Measurements from ENCODE around the gene S100Z.
"Not testable (repeated sequence)": the region's sequence is repeated elsewhere in the genome, so short reads cannot be mapped to it uniquely, and the experiment has no call there.

GRCh38 chr5:76910344-76910933 is 60.6 kb downstream of the S100Z start:
- TF ChIP-seq BCL3 (IDR thresholded peaks at IDR 0.05): not testable (repeated sequence)
- TF ChIP-seq, protein P1, sequence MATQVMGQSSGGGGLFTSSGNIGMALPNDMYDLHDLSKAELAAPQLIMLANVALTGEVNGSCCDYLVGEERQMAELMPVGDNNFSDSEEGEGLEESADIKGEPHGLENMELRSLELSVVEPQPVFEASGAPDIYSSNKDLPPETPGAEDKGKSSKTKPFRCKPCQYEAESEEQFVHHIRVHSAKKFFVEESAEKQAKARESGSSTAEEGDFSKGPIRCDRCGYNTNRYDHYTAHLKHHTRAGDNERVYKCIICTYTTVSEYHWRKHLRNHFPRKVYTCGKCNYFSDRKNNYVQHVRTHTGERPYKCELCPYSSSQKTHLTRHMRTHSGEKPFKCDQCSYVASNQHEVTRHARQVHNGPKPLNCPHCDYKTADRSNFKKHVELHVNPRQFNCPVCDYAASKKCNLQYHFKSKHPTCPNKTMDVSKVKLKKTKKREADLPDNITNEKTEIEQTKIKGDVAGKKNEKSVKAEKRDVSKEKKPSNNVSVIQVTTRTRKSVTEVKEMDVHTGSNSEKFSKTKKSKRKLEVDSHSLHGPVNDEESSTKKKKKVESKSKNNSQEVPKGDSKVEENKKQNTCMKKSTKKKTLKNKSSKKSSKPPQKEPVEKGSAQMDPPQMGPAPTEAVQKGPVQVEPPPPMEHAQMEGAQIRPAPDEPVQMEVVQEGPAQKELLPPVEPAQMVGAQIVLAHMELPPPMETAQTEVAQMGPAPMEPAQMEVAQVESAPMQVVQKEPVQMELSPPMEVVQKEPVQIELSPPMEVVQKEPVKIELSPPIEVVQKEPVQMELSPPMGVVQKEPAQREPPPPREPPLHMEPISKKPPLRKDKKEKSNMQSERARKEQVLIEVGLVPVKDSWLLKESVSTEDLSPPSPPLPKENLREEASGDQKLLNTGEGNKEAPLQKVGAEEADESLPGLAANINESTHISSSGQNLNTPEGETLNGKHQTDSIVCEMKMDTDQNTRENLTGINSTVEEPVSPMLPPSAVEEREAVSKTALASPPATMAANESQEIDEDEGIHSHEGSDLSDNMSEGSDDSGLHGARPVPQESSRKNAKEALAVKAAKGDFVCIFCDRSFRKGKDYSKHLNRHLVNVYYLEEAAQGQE (IDR thresholded peaks at IDR 0.05): not testable (repeated sequence)

All from A549 (cell line).